HepG2 (cell line): Measurements from ENCODE around the gene RUNDC1. TPM values are rescaled to one million over a fixed set of nuclear protein-coding genes. Genes with fewer than 3 reads are reported as not detected.

ENCODE experiments used
- EHMT2 ChIP-seq: fragments of 200-600 bp; sonication (generic); IDR thresholded peaks from 2 replicates; pipeline ENCODE4 v1.7.0; 2017; ENCODE audit warnings: antibody characterized with exemption, low read depth, low read length, borderline replicate concordance
- ELF4 ChIP-seq: sonication (generic); formaldehyde crosslinking; IDR thresholded peaks from 2 replicates; pipeline ENCODE4 v1.5.0; 2020; ENCODE audit warnings: missing genetic modification reagents, mild to moderate bottlenecking, moderate library complexity, borderline replicate concordance
- GATA4 ChIP-seq: sonication (generic); IDR thresholded peaks from 2 replicates; pipeline ENCODE4 v1.6.1; 2016; ENCODE audit warnings: antibody characterized with exemption, low read depth, borderline replicate concordance
- HMG20A ChIP-seq: IDR thresholded peaks from 2 replicates; pipeline ENCODE4 v1.6.1; 2016; ENCODE audit warnings: borderline replicate concordance
- IRF2 ChIP-seq: IDR thresholded peaks from 2 replicates; pipeline ENCODE4 v1.6.1; 2018; ENCODE audit warnings: missing genetic modification reagents, missing compliant biosample characterization
- KLF15 ChIP-seq: sonication (generic); formaldehyde crosslinking; IDR thresholded peaks from 2 replicates; pipeline ENCODE4 v1.8.1; 2023; ENCODE audit warnings: borderline replicate concordance, mild to moderate bottlenecking, inconsistent platforms, missing genetic modification reagents, mixed read lengths
- NPAS2 ChIP-seq: sonication (generic); formaldehyde crosslinking; IDR thresholded peaks from 2 replicates; pipeline ENCODE4 v1.8.0; 2022; ENCODE audit warnings: mild to moderate bottlenecking, missing genetic modification reagents, borderline replicate concordance
- RARG ChIP-seq: sonication (generic); formaldehyde crosslinking; IDR thresholded peaks from 2 replicates; pipeline ENCODE4 v1.4.0; 2020; ENCODE audit warnings: low read depth, mild to moderate bottlenecking, missing genetic modification reagents
- RELA ChIP-seq: sonication (generic); formaldehyde crosslinking; IDR thresholded peaks from 2 replicates; pipeline ENCODE4 v1.4.0; 2020; ENCODE audit warnings: missing genetic modification reagents
- SETDB1 ChIP-seq: sonication (generic); formaldehyde crosslinking; IDR thresholded peaks from 2 replicates; pipeline ENCODE4 v1.5.1; 2020; ENCODE audit warnings: missing genetic modification reagents, mild to moderate bottlenecking, borderline replicate concordance
- SYNCRIP ChIP-seq: fragments of 200-400 bp; formaldehyde crosslinking; IDR thresholded peaks from 2 replicates; pipeline ENCODE4 v1.6.1; 2018; ENCODE audit warnings: mild to moderate bottlenecking, low read depth, low read length; ENCODE audit not compliant: insufficient read depth
- ZFP36L2 ChIP-seq: sonication (generic); formaldehyde crosslinking; IDR thresholded peaks from 2 replicates; pipeline ENCODE4 v1.4.0; 2020; ENCODE audit warnings: missing genetic modification reagents
- ZMYM2 ChIP-seq: sonication (generic); formaldehyde crosslinking; IDR thresholded peaks from 2 replicates; pipeline ENCODE4 v1.8.0; 2022; ENCODE audit warnings: mild to moderate bottlenecking, missing genetic modification reagents
- ZNF292 ChIP-seq: sonication (generic); formaldehyde crosslinking; IDR thresholded peaks from 2 replicates; pipeline ENCODE4 v1.8.1; 2022; ENCODE audit warnings: mild to moderate bottlenecking, low read depth, missing genetic modification reagents, borderline replicate concordance
- ZNF709 ChIP-seq: sonication (generic); formaldehyde crosslinking; IDR thresholded peaks from 2 replicates; pipeline ENCODE4 v1.5.0; 2020; ENCODE audit warnings: mild to moderate bottlenecking, missing genetic modification reagents
- ZNF780A ChIP-seq: sonication (generic); formaldehyde crosslinking; IDR thresholded peaks from 2 replicates; pipeline ENCODE4 v1.8.0; 2022; ENCODE audit warnings: mild to moderate bottlenecking, missing genetic modification reagents, moderate library complexity
- ZNF792 ChIP-seq: IDR thresholded peaks from 2 replicates; pipeline ENCODE4 v1.6.1; 2016
- ZNF839 ChIP-seq: sonication (generic); formaldehyde crosslinking; IDR thresholded peaks from 2 replicates; pipeline ENCODE4 v1.4.0; 2020; ENCODE audit warnings: missing genetic modification reagents, mild to moderate bottlenecking, borderline replicate concordance
- polyA plus RNA-seq, 8 experiments: library from polyadenylated mRNA; depleted of rRNA in 3 of 8; stranded (reverse) in 7 of 8; unstranded in 1 of 8; fragments of >200 nt; fragmentation: Illumina TruSeq in 4 of 8; extraction: Trizol in 4 of 8; gene quantifications; 2 replicates each; pipeline versions ENCODE4 v1.2.1 to v1.2.3, GENCODE V29; 2011 to 2016; ENCODE audit warnings: low read depth in 4 of 8, missing spikeins in 1 of 8, mixed read lengths in 1 of 8; ENCODE audit not compliant: insufficient read depth in 1 of 8
- total RNA-seq, 5 experiments: library from RNA; depleted of rRNA; stranded (reverse); fragments of >200 nt; fragmentation: Illumina TruSeq; extraction: Trizol; gene quantifications; 2 replicates each; pipeline ENCODE4 v1.2.3, GENCODE V29; 2016; ENCODE audit warnings: low read depth in 1 of 5
- TF ChIP-seq, protein P1 (sequence below): sonication (generic); formaldehyde crosslinking; IDR thresholded peaks from 2 replicates; pipeline ENCODE4 v1.4.0; 2020; ENCODE audit warnings: mild to moderate bottlenecking, missing genetic modification reagents
- TF ChIP-seq, protein P2 (sequence below): IDR thresholded peaks from 2 replicates; pipeline ENCODE4 v1.6.1; 2016; ENCODE audit warnings: mild to moderate bottlenecking
- TF ChIP-seq, protein P3 (sequence below): sonication (generic); formaldehyde crosslinking; IDR thresholded peaks from 2 replicates; pipeline ENCODE4 v1.8.0; 2022; ENCODE audit warnings: mild to moderate bottlenecking, missing genetic modification reagents, borderline replicate concordance
- TF ChIP-seq, protein P4 (sequence below): sonication (generic); formaldehyde crosslinking; IDR thresholded peaks from 2 replicates; pipeline ENCODE4 v1.5.0; 2020; ENCODE audit warnings: mild to moderate bottlenecking, low read depth, missing genetic modification reagents, borderline replicate concordance
- TF ChIP-seq, protein P5 (sequence below): sonication (generic); formaldehyde crosslinking; IDR thresholded peaks from 2 replicates; pipeline ENCODE4 v1.5.1; 2020; ENCODE audit warnings: missing genetic modification reagents, mild to moderate bottlenecking, borderline replicate concordance

Gene RUNDC1
- total and polyA plus RNA-seq, 2 of the 13 experiments (the other 11 are each of a cell fraction or from before 2014, with no cell fraction given): 10.3 to 11.4 TPM

DNA sequence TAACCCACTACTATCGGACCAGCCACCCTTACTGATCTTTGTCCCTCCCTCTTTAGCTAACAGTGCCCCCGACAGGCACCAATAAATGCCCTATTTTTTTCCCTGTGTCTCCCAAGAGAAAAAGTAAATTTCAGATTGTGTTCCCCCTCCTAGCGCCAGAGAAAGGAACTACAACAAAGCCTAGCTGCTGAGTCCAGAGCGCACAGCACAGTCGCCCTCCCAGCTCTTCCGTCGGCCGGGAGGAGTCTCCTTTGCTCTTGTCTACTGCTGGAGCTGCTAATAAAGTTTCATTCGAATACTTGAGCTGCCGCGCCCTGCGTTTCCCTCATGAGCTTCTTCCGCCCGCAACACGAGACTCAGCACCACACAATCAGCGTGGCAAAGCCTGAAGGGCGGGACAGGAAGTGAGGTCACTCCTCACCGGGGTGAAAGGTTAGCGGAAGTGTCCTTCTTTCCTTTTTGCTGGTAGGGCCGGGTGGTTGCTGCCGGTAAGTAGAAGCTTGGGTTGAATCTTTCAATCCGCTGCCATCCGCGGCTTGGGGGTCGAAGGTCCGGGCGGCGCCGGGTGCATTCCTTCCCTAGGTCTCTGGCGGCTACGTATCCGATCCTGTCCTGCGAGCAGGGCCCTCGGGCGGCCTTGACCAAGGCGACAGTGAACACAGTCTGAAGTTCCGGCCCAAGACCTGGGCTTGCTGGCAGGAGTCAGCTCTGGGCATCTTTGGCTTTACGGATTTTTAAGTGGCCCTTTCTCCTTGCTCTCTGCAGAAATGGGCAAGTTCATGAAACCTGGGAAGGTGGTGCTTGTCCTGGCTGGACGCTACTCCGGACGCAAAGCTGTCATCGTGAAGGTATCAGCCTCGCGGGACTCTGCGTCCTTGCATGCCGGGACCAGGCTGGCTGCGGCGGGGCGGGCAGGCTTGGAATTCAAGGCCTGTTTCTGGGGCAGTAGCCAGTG is 17.9 kb downstream of the RUNDC1 start, which contains the start of gene RPL27 (continued):
- TF ChIP-seq ZNF839 (CRISPR knock-in tag) (peak; percentile 91; the same call in 1 of the 2 replicates), ELF4 (peak; percentile 99), EHMT2 (no peak), ZMYM2 (CRISPR knock-in tag) (0 out of 2 replicates have a peak, but pooled peaks have one; percentile 67), RELA (peak; percentile 31; the same call in 1 of the 2 replicates), SYNCRIP (no peak), ZNF709 (CRISPR knock-in tag) (peak; percentile 94), ZNF780A (peak; percentile 47; the same call in 1 of the 2 replicates), HMG20A (CRISPR knock-in tag) (peak; percentile 61; the same call in 1 of the 2 replicates), ZNF792 (CRISPR knock-in tag) (peak; percentile 99), ZFP36L2 (peak; percentile 95), NPAS2 (CRISPR knock-in tag) (no peak), KLF15 (peak; percentile 72; the same call in 1 of the 2 replicates), SETDB1 (CRISPR knock-in tag) (no peak), IRF2 (CRISPR knock-in tag) (peak; percentile 100), ZNF292 (CRISPR knock-in tag) (peak; percentile 66; the same call in 1 of the 2 replicates), RARG (peak; percentile 95; the same call in 1 of the 2 replicates), GATA4 (peak; percentile 29; the same call in 1 of the 2 replicates)
- TF ChIP-seq, protein P1, sequence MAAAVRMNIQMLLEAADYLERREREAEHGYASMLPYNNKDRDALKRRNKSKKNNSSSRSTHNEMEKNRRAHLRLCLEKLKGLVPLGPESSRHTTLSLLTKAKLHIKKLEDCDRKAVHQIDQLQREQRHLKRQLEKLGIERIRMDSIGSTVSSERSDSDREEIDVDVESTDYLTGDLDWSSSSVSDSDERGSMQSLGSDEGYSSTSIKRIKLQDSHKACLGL: peak; percentile 92
- TF ChIP-seq, protein P2, sequence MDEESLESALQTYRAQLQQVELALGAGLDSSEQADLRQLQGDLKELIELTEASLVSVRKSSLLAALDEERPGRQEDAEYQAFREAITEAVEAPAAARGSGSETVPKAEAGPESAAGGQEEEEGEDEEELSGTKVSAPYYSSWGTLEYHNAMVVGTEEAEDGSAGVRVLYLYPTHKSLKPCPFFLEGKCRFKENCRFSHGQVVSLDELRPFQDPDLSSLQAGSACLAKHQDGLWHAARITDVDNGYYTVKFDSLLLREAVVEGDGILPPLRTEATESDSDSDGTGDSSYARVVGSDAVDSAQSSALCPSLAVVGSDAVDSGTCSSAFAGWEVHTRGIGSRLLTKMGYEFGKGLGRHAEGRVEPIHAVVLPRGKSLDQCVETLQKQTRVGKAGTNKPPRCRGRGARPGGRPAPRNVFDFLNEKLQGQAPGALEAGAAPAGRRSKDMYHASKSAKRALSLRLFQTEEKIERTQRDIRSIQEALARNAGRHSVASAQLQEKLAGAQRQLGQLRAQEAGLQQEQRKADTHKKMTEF (CRISPR knock-in tag): peak; percentile 100
- TF ChIP-seq, protein P3, sequence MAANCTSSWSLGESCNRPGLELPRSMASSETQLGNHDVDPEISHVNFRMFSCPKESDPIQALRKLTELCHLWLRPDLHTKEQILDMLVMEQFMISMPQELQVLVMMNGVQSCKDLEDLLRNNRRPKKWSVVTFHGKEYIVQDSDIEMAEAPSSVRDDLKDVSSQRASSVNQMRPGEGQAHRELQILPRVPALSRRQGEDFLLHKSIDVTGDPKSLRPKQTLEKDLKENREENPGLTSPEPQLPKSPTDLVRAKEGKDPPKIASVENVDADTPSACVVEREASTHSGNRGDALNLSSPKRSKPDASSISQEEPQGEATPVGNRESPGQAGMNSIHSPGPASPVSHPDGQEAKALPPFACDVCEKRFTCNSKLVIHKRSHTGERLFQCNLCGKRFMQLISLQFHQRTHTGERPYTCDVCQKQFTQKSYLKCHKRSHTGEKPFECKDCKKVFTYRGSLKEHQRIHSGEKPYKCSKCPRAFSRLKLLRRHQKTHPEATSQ (CRISPR knock-in tag): peak; percentile 89; the same call in 1 of the 2 replicates
- TF ChIP-seq, protein P4, sequence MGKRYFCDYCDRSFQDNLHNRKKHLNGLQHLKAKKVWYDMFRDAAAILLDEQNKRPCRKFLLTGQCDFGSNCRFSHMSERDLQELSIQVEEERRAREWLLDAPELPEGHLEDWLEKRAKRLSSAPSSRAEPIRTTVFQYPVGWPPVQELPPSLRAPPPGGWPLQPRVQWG (CRISPR knock-in tag): no peak
- TF ChIP-seq, protein P5, sequence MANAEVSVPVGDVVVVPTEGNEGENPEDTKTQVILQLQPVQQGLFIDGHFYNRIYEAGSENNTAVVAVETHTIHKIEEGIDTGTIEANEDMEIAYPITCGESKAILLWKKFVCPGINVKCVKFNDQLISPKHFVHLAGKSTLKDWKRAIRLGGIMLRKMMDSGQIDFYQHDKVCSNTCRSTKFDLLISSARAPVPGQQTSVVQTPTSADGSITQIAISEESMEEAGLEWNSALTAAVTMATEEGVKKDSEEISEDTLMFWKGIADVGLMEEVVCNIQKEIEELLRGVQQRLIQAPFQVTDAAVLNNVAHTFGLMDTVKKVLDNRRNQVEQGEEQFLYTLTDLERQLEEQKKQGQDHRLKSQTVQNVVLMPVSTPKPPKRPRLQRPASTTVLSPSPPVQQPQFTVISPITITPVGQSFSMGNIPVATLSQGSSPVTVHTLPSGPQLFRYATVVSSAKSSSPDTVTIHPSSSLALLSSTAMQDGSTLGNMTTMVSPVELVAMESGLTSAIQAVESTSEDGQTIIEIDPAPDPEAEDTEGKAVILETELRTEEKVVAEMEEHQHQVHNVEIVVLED (CRISPR knock-in tag): peak; percentile 95
